IPS-NIHi7 (cell line): Measurements from ENCODE around the gene ASIC3.

Experiments used
- DNase-seq: peaks from one replicate; pipeline ENCODE4 v3.0.0; 2012; ENCODE audit warnings: mixed read lengths; ENCODE audit errors: extremely low spot score

Gene ASIC3

GRCh38 chr7:151085691-151086620 is 37.6 kb downstream of the ASIC3 start, which contains the start of gene AGAP3:
AGAP3 (plus strand) TSS chr7:151086475; CDS start chr7:151086742, 267 bp downstream.
- peak; percentile 87 for DNase-seq

DNA sequence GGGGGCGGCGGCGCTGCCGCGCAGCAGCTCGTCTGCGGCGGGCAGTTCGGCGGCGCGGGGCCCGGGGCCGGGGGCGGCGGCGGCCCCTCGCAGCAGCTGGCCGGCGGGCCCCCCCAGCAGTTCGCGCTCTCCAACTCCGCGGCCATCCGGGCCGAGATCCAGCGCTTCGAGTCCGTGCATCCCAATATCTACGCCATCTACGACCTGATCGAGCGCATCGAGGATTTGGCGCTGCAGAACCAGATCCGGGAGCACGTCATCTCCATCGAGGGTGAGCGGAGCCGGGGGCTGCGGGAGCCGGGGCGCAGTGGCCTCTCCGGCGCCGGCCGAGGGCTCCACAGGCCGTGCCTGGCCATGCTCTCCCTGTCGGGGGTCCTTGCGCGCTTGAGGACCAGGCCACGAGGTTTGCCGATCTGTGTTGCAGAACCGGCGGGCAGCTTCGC is 38.5 kb downstream of the ASIC3 start:
- DNase-seq = no peak

DNA sequence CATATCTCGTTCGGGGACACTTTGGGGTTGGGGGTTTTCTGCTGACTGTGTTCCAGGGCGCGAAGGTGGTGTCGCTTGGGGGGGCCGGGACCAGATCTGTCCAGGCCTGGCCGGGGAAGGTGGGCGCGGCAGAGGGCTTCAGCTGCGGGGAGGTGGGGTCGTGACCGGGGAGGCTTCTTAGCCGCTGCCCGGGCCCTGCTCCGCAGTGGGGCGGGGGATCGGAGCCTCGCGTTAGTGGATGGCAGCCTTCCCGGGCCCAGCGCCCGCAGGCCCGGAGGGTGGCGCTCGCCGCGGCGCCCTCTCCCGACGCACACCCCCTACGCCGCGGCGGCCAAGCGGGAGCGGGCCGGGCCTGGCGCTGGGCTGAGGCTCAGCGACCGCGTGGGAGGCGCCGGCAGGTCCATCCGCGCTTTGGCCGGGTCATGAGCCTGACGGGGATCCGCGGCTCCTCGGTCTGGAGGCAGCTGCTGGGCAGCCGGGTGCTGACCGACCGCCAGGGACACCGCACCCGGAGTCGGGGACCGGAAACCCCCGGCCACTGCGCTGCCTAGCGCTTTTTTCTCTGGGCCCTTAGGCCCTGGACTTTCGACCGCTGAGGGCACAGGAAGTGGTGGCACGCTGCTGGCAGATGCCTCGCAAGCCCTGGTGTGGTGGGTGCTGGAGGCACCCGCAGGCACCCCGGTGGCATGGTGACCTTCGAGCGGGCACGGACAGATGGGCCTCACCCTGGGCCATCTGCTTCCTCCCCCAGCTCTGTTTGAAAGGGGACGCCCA is 39.1 kb downstream of the ASIC3 start:
- no peak for DNase-seq

- no peak for DNase-seq
Measured at GRCh38 chr7:151088019-151088855, 39.9 kb downstream of the ASIC3 start.

- DNase-seq = peak; percentile 42
Measured at GRCh38 chr7:151088856-151089699, 40.7 kb downstream of the ASIC3 start.

- DNase-seq = no peak
Measured at GRCh38 chr7:151089893-151090730, 41.8 kb downstream of the ASIC3 start.

- no peak for DNase-seq
Measured at GRCh38 chr7:151091003-151091402, 42.7 kb downstream of the ASIC3 start.

- peak; percentile 68 for DNase-seq
Measured at GRCh38 chr7:151091431-151091830, 43.1 kb downstream of the ASIC3 start.

DNA sequence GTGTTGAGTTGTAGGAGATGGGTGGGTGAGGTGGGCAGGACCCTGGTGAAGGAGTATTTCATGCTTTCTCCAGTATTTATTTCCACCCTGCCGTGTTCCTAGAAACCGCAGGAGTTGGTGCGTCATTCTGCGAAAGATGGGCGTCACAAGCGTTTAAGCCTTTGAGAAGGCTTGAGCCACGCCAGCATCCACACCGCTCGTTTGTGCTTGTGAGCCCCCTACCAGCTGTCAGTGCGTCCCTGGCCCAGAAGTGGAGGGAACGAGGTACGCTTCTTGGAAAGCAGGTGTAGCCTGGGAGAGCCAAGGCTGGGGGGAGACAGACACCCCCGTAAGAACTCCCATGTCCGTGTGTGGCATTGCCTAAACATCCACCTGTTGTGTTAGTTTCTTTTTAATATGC is 43.7 kb downstream of the ASIC3 start:
- DNase-seq = no peak

GRCh38 chr7:151093748-151094147 is 45.4 kb downstream of the ASIC3 start:
- no peak for DNase-seq

DNA sequence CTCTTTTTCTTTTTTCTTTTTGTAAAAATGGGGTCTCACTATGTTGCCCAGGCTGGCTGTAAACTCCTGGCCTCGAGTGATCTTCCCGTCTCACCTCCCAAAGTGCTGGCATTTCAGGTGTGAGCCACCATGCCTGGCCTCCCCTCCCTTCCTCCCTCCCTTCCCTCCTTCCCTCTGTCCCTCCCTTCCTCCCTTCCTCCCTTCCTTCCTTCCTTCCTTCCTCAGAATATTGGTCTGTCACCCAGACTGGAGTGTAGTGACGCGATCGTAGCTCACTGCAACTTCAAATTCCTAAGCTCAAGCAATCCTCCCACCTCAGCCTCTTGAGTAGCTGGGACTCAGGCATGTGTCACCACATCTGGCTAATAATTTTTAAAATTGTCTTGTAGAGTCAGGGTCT is 46.3 kb downstream of the ASIC3 start:
- no peak for DNase-seq

DNA sequence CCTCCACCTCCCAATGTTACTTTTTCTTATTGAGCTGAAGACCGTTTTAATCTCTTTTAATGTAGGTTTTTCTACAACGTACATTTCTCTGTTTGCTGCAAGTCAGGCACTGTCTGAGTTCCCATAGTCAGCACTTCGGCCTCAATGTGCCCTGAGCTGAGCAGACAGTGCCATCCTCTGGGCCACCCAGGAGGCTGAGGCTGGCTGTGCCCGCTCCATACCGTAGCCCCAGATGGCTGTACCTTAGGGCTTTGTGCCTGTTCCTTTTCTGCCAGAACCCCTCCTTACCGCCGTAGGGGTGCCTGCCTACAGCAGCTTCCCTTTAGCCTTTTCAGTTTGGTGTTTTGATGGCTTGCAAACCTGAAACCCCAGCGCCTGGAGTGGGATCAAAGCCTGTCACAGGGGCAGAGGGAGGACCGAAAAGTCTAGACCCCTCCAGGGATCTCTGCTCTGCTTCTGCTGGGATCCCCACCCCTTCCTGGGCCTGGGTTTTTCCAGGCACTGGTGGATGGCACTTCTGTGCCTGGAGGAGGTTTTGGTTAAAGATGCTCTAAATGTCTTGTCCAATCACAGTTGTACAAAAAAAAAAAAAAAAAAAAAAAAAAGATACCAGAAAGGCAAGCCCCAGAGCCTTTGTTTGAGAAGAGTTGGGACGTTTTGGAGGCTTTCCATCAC is 46.9 kb downstream of the ASIC3 start:
- DNase-seq = no peak

DNA sequence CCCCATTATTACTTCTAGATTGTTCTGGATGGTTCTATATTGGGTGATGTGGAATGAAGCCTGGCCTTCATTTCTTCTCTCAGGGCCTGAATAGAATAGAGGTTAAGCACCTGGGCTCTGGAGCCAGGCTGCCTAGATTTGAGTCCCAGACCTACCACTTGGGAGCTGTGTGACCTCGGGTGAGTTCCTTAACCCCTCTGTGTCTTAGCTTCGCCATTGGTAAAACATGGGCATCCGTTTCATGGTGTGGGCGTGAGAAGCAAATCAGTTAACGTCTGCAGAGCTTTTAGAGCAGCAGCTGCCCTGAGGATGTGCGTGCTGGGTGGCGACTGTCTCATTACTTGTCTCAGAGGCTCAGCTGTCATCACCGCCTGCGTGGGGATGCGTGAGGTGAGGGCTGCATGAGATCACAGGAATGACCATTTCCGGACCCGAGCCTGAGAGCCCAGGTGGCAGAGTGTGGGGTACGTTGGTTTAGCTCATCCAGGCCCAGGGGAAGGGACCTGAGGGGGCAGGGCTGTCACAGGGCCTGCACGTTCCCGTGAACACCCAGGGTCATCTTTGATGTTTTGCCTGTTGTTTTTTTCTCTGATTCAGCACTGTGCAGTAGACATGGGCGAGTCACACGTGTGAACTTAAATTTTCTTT is 47.6 kb downstream of the ASIC3 start:
- DNase-seq = no peak

- no peak for DNase-seq
Measured at GRCh38 chr7:151099486-151100211, 51.3 kb downstream of the ASIC3 start.

DNA sequence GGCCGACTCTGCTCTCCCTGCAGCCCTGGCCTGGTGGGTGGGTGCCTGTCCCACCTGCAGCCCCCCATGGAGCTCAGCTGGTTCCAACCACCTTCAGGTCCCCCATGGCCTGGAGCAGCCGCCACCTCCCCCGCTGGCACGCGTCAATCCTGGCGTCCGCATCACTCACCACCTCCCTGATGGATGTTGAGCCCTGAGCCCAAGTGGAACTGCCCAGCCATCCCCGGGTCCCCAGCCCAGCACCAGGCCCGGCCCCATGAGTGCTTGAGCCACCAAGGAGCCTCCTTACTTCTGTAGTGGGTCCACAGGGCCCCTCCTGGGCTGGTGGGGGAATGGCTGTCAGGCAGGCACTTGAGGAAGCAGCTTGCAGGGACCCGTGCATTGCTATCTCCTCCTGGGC is 52.6 kb downstream of the ASIC3 start:
- no peak for DNase-seq

DNA sequence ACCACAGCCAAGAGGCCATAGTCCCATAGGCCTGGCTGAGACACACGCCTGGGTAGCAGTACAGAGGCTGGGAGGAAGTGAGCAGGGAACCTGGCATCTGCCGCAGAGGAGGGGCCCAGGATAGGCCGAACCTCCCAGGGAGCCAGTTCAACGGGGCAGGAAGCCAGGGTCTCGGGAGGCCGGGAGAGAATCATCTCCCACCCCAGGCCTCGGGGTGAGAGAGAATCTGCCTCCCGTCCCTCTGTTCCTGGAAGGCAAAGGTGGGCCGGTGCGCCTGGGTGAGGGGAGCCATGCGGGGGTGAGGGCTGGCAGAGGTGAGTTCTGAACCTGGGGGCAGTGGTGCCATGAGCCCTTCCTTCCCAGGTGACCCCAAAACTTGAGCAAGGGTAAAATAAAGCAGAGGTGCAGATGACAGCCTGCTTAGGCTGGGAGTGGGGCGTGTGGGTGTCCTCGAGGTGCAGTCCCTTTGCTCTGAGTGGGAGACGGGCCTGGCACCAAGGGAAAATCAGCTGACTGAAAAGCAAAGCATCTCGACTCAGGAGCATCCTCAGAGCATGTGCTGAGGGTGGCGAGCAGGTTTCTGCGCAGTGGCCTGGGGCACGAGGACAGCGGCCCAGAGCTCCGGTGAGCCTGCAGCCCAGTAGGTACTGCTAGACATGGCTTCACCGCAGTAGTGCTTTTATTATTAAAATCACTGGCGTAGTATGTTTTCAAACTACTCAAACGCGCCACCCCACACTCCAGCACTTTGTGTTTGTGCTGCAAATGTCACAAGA is 53.5 kb downstream of the ASIC3 start:
- no peak for DNase-seq
